MM.1S (cell line): ENCODE results near the gene YIPF3.

Source experiments
- EZH2 ChIP-seq: fragments of 300-600 bp; sonication (generic); optimal IDR thresholded peaks from 2 replicates; pipeline ENCODE3; 2017; ENCODE audit warnings: low read depth, mild to moderate bottlenecking, antibody characterized with exemption, low read length, mixed read lengths
- TF ChIP-seq, protein P1 (sequence below): fragments of 300-600 bp; sonication (generic); IDR thresholded peaks from 2 replicates; pipeline ENCODE4 v1.5.1; 2016; ENCODE audit warnings: antibody characterized with exemption, low read length, mixed read lengths

GRCh38 chr6:43505718-43506117, 11.0 kb downstream of the YIPF3 start:
- TF ChIP-seq, protein P1, sequence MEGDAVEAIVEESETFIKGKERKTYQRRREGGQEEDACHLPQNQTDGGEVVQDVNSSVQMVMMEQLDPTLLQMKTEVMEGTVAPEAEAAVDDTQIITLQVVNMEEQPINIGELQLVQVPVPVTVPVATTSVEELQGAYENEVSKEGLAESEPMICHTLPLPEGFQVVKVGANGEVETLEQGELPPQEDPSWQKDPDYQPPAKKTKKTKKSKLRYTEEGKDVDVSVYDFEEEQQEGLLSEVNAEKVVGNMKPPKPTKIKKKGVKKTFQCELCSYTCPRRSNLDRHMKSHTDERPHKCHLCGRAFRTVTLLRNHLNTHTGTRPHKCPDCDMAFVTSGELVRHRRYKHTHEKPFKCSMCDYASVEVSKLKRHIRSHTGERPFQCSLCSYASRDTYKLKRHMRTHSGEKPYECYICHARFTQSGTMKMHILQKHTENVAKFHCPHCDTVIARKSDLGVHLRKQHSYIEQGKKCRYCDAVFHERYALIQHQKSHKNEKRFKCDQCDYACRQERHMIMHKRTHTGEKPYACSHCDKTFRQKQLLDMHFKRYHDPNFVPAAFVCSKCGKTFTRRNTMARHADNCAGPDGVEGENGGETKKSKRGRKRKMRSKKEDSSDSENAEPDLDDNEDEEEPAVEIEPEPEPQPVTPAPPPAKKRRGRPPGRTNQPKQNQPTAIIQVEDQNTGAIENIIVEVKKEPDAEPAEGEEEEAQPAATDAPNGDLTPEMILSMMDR: no peak
- TF ChIP-seq EZH2: no peak
